HCT116 (cell line): Measurements from ENCODE around the gene FBXL14. TPM values are rescaled to one million over a fixed set of nuclear protein-coding genes. Genes with fewer than 3 reads are reported as not detected.

ENCODE experiments used
- ATAC-seq: fragments of 200-7000 bp; cut with Tn5 transposase; 2 replicates; pipeline ENCODE4 v1.9.1; 2020; ENCODE audit warnings: mild to moderate bottlenecking, moderate library complexity
- BruUV-seq: library from RNA; stranded (reverse); fragments of 400-500 nt; replicated peaks from 2 replicates; lab custom pipeline; 2021; lab: Mats Ljungman, UMichigan
- CTCF ChIA-PET: fragments of 300-600 bp; sonication (Branson Sonifier 250); formaldehyde crosslinking; loops from one replicate; lab custom pipeline; 2021; ENCODE audit warnings: antibody characterized with exemption; lab: Charles Lee
- POLR2A ChIA-PET: fragments of 300-600, 350-600 bp; sonication (Branson Sonifier 250); formaldehyde crosslinking; loops from one replicate; lab custom pipeline; 2021; ENCODE audit warnings: antibody characterized with exemption; lab: Charles Lee
- RAD21 ChIA-PET, 2 experiments: fragments of 300-600 bp; sonication (Branson Sonifier 250); formaldehyde crosslinking; loops; one replicate each; lab custom pipeline; 2023; ENCODE audit warnings: low total read pairs in 2 of 2; ENCODE audit not compliant: uncharacterized antibody in 2 of 2, unreplicated experiment in 2 of 2, low non-redundant PET in 1 of 2; lab: Charles Lee
- DNase-seq: peaks from one replicate; pipeline ENCODE4 v3.0.0-alpha.2; 2010; ENCODE audit warnings: low read depth, low spot score
- H2AFZ ChIP-seq: fragments of 200-600 bp; shearing (Covaris generic), sonication (generic); 2 replicates; pipeline ENCODE4 v1.6.1; 2017; ENCODE audit warnings: low read depth, mixed run types, mixed read lengths, antibody characterized with exemption, low read length; ENCODE audit not compliant: poor library complexity, severe bottlenecking
- H3K27ac ChIP-seq: 2 replicates; pipeline ENCODE4 v1.5.1; 2012; ENCODE audit warnings: low read depth, low read length
- H3K27me3 ChIP-seq: fragments of 200-600 bp; sonication (generic); 2 replicates; pipeline ENCODE4 v1.6.1; 2016; ENCODE audit warnings: mixed run types, low read length, mixed read lengths; ENCODE audit not compliant: insufficient read depth
- H3K36me3 ChIP-seq, 2 experiments: fragments of 200-500 bp in 1 of 2; fragments of 200-600 bp in 1 of 2; sonication (Bioruptor generic) in 1 of 2; sonication (generic) in 1 of 2; 2 replicates each; pipeline versions ENCODE4 v1.5.1 to v1.6.1; 2014 to 2016; ENCODE audit warnings: low read length in 2 of 2, inconsistent platforms in 1 of 2, mixed read lengths in 1 of 2, mixed run types in 1 of 2; ENCODE audit not compliant: insufficient read depth in 2 of 2, control insufficient read depth in 1 of 2
- H3K4me1 ChIP-seq, 2 experiments: fragments of 200-600 bp in 1 of 2; sonication (generic) in 1 of 2; 2 replicates each; pipeline versions ENCODE4 v1.5.1 to v1.6.1; 2012 to 2017; ENCODE audit warnings: low read length in 2 of 2, inconsistent platforms in 1 of 2, mild to moderate bottlenecking in 1 of 2, mixed read lengths in 1 of 2, mixed run types in 1 of 2, moderate library complexity in 1 of 2; ENCODE audit not compliant: insufficient read depth in 2 of 2, control insufficient read depth in 1 of 2
- H3K4me2 ChIP-seq: fragments of 200-600 bp; sonication (generic); 2 replicates; pipeline ENCODE4 v1.6.1; 2017; ENCODE audit warnings: mixed run types, low read length, mixed read lengths
- H3K4me3 ChIP-seq, 2 experiments: fragments of 200-600 bp in 1 of 2; sonication (generic) in 1 of 2; replicated peaks in 1 of 2; 2 replicates each; pipeline ENCODE4 v1.5.1; 2011 to 2016; ENCODE audit warnings: low read length in 2 of 2, control low read depth in 1 of 2, low read depth in 1 of 2, mild to moderate bottlenecking in 1 of 2, mixed read lengths in 1 of 2, mixed run types in 1 of 2
- H3K79me2 ChIP-seq: fragments of 200-600 bp; sonication (generic); 2 replicates; pipeline ENCODE4 v1.6.1; 2017; ENCODE audit warnings: mild to moderate bottlenecking, mixed run types, low read length, moderate library complexity, mixed read lengths; ENCODE audit not compliant: insufficient read depth
- H3K9ac ChIP-seq: fragments of 200-600 bp; sonication (generic); 2 replicates; pipeline ENCODE4 v1.6.1; 2016; ENCODE audit warnings: low read length, mixed read lengths
- H3K9me2 ChIP-seq: fragments of 200-600 bp; sonication (generic), shearing (Covaris generic); 2 replicates; pipeline ENCODE4 v1.6.1; 2017; ENCODE audit warnings: mixed run types, mild to moderate bottlenecking, moderate library complexity; ENCODE audit not compliant: insufficient read depth
- H3K9me3 ChIP-seq, 2 experiments: fragments of 200-500 bp in 1 of 2; fragments of 200-600 bp in 1 of 2; sonication (Bioruptor generic) in 1 of 2; sonication (generic) in 1 of 2; 2 replicates each; pipeline ENCODE4 v1.6.1; 2014 to 2017; ENCODE audit warnings: low read length in 2 of 2, mixed read lengths in 2 of 2, inconsistent platforms in 1 of 2, low read depth in 1 of 2, mild to moderate bottlenecking in 1 of 2, mixed run types in 1 of 2, moderate library complexity in 1 of 2; ENCODE audit not compliant: control insufficient read depth in 1 of 2, insufficient read depth in 1 of 2
- H4K20me1 ChIP-seq: fragments of 200-600 bp; sonication (generic), shearing (Covaris generic); 2 replicates; pipeline ENCODE4 v1.6.1; 2017; ENCODE audit warnings: mixed run types, mild to moderate bottlenecking, moderate library complexity; ENCODE audit not compliant: insufficient read depth
- CBX3 ChIP-seq: IDR thresholded peaks from 2 replicates; pipeline ENCODE4 v1.6.1; 2012; ENCODE audit warnings: low read depth
- CEBPB ChIP-seq: IDR thresholded peaks from 2 replicates; pipeline ENCODE4 v1.6.1; 2012; ENCODE audit warnings: low read depth
- EGR1 ChIP-seq: IDR thresholded peaks from 2 replicates; pipeline ENCODE4 v1.6.1; 2012; ENCODE audit warnings: low read depth
- ELF1 ChIP-seq: IDR thresholded peaks from 2 replicates; pipeline ENCODE4 v1.6.1; 2012; ENCODE audit warnings: low read depth, borderline replicate concordance
- EZH2 ChIP-seq: fragments of 200-600 bp; sonication (generic); IDR thresholded peaks from 2 replicates; pipeline ENCODE4 v1.6.1; 2017; ENCODE audit warnings: antibody characterized with exemption, mixed run types
- EZH2phosphoT487 ChIP-seq: fragments of 200-600 bp; IDR thresholded peaks from 2 replicates; pipeline ENCODE4 v1.6.1; 2018; ENCODE audit warnings: antibody characterized with exemption, borderline replicate concordance
- JUND ChIP-seq: IDR thresholded peaks from 2 replicates; pipeline ENCODE4 v1.6.1; 2012
- POLR2AphosphoS5 ChIP-seq: IDR thresholded peaks from 2 replicates; pipeline ENCODE4 v1.6.1; 2011; ENCODE audit warnings: mild to moderate bottlenecking, low read depth, low read length, moderate library complexity
- RAD21 ChIP-seq: IDR thresholded peaks from 2 replicates; pipeline ENCODE4 v1.6.1; 2012; ENCODE audit warnings: low read depth, mild to moderate bottlenecking
- SIN3A ChIP-seq: IDR thresholded peaks from 2 replicates; pipeline ENCODE4 v1.6.1; 2012; ENCODE audit warnings: low read depth
- SP1 ChIP-seq: IDR thresholded peaks from 2 replicates; pipeline ENCODE4 v1.6.1; 2012; ENCODE audit warnings: low read depth
- TCF7L2 ChIP-seq: IDR thresholded peaks from 2 replicates; pipeline ENCODE4 v1.7.0; 2011; ENCODE audit warnings: borderline replicate concordance, inconsistent platforms; ENCODE audit not compliant: insufficient read depth, insufficient read length; ENCODE audit errors: extremely low read depth
- ZFX ChIP-seq: fragments of 450-650 bp; IDR thresholded peaks from 2 replicates; pipeline ENCODE4 v1.6.1; 2017
- ZNF274 ChIP-seq: fragments of 200-500 bp; sonication (Bioruptor generic); IDR thresholded peaks from 2 replicates; pipeline ENCODE4 v1.6.1; 2014; ENCODE audit warnings: mild to moderate bottlenecking, low read depth, low read length, inconsistent platforms
- intact Hi-C: fragments of 100-400 bp; cut with micrococcal nuclease; formaldehyde crosslinking; loops from 2 replicates; pipeline ENCODE4 v1.10.0; 2022
- total RNA-seq: library from RNA; stranded (reverse); gene quantifications from one replicate; pipeline ENCODE4 v1.2.1, GENCODE V29; 2021; ENCODE audit not compliant: unreplicated experiment
- TF ChIP-seq, protein P1 (sequence below): IDR thresholded peaks from 2 replicates; pipeline ENCODE4 v1.6.1; 2012
- TF ChIP-seq, protein P2 (sequence below), 3 experiments: fragments of 200-600 bp in 1 of 3; sonication (generic) in 1 of 3; IDR thresholded peaks in 2 of 3; conservative IDR thresholded peaks in 1 of 3; 2 replicates each; pipeline ENCODE4 v1.5.1; 2012 to 2017; ENCODE audit warnings: low read depth in 2 of 3, low read length in 2 of 3, antibody characterized with exemption in 1 of 3, borderline replicate concordance in 1 of 3, control low read depth in 1 of 3, mild to moderate bottlenecking in 1 of 3, mixed read lengths in 1 of 3, mixed run types in 1 of 3, moderate library complexity in 1 of 3; ENCODE audit not compliant: insufficient read depth in 1 of 3
- TF ChIP-seq, protein P3 (sequence below): IDR thresholded peaks from 2 replicates; pipeline ENCODE4 v1.6.1; 2011; ENCODE audit warnings: mild to moderate bottlenecking, low read length, moderate library complexity; ENCODE audit not compliant: insufficient replicate concordance; ENCODE audit errors: extremely low read depth
- TF ChIP-seq, protein P4 (sequence below): IDR thresholded peaks from 2 replicates; pipeline ENCODE4 v1.6.1; 2012; ENCODE audit warnings: low read depth
- TF ChIP-seq, protein P5 (sequence below): IDR thresholded peaks from 2 replicates; pipeline ENCODE4 v1.6.1; 2012

The FBXL14 gene
- total RNA-seq, 1 experiment from 2014 or later = 19.0 TPM

DNA sequence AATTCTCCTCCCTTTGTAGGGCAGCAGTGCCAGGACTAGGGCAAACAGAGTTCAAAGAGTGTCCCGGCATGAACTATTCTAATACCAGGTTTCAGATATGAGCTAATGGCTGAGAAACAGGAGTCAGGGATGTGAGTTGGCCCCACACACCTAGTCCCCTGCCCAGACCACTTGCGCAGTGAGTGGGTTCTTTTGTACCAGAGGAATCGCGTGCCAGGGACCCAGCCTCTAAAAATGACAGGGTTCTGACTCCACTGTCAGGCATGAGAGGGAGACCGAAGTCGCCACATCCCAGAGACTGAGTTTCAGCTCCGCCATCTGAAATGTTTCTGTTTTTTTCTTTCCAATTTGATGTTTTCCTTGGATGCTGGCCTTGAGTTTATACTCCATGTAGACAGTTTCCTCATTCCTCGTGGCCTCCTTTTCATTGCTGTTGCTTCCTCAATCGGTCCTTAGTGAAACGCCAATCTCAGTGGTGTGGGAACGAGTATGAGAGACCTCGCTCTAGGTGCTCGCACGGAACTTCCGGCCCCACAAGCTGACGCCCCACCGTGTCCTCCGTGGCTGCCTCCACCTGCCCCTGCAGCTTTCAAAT, 31.5 kb downstream of the FBXL14 start:
- Histone ChIP-seq H3K27ac (no peak overlapping the region), H3K27me3 (peaks cover 5% of the 10 kb centered on the region; the same call in 1 of the 2 replicates), H3K9ac (no peak overlapping the region), H2AFZ (no peak overlapping the region), H4K20me1 (no peaks in the 10 kb centered on the region), H3K9me2 (no peaks in the 10 kb centered on the region), H3K79me2 (no peaks in the 10 kb centered on the region), H3K4me3 (no peak overlapping the region), H3K36me3 (no peaks in the 10 kb centered on the region), H3K4me2 (no peak overlapping the region), H3K9me3 (no peaks in the 10 kb centered on the region), H3K4me1 (no peaks in the 10 kb centered on the region)
- no TSS peak for BruUV-seq
- ATAC-seq (no peak), DNase-seq (no peak)
- TF ChIP-seq EGR1 = no peak
- TF ChIP-seq RAD21 = no peak
- TF ChIP-seq ELF1 = no peak
- no peak for TF ChIP-seq JUND
- TF ChIP-seq, protein P1, sequence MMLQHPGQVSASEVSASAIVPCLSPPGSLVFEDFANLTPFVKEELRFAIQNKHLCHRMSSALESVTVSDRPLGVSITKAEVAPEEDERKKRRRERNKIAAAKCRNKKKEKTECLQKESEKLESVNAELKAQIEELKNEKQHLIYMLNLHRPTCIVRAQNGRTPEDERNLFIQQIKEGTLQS = no peak
- TF ChIP-seq SIN3A = no peak
- no peak for TF ChIP-seq ZNF274
- TF ChIP-seq, protein P2, sequence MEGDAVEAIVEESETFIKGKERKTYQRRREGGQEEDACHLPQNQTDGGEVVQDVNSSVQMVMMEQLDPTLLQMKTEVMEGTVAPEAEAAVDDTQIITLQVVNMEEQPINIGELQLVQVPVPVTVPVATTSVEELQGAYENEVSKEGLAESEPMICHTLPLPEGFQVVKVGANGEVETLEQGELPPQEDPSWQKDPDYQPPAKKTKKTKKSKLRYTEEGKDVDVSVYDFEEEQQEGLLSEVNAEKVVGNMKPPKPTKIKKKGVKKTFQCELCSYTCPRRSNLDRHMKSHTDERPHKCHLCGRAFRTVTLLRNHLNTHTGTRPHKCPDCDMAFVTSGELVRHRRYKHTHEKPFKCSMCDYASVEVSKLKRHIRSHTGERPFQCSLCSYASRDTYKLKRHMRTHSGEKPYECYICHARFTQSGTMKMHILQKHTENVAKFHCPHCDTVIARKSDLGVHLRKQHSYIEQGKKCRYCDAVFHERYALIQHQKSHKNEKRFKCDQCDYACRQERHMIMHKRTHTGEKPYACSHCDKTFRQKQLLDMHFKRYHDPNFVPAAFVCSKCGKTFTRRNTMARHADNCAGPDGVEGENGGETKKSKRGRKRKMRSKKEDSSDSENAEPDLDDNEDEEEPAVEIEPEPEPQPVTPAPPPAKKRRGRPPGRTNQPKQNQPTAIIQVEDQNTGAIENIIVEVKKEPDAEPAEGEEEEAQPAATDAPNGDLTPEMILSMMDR (IDR thresholded peaks at IDR 0.05 in 2 of 3, conservative IDR thresholded peaks at IDR 0.05 in 1 of 3; ENCODE audit: borderline replicate concordance in 1 of 3, insufficient read depth in 1 of 3, low read depth in 2 of 3, low read length in 2 of 3) = no peak
- TF ChIP-seq EZH2phosphoT487 = no peak
- TF ChIP-seq SP1 = no peak
- TF ChIP-seq, protein P3, sequence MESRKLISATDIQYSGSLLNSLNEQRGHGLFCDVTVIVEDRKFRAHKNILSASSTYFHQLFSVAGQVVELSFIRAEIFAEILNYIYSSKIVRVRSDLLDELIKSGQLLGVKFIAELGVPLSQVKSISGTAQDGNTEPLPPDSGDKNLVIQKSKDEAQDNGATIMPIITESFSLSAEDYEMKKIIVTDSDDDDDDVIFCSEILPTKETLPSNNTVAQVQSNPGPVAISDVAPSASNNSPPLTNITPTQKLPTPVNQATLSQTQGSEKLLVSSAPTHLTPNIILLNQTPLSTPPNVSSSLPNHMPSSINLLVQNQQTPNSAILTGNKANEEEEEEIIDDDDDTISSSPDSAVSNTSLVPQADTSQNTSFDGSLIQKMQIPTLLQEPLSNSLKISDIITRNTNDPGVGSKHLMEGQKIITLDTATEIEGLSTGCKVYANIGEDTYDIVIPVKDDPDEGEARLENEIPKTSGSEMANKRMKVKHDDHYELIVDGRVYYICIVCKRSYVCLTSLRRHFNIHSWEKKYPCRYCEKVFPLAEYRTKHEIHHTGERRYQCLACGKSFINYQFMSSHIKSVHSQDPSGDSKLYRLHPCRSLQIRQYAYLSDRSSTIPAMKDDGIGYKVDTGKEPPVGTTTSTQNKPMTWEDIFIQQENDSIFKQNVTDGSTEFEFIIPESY = no peak
- TF ChIP-seq TCF7L2 = no peak
- TF ChIP-seq EZH2 = no peak
- TF ChIP-seq POLR2AphosphoS5 = no peak
- TF ChIP-seq CBX3 = no peak
- TF ChIP-seq, protein P4, sequence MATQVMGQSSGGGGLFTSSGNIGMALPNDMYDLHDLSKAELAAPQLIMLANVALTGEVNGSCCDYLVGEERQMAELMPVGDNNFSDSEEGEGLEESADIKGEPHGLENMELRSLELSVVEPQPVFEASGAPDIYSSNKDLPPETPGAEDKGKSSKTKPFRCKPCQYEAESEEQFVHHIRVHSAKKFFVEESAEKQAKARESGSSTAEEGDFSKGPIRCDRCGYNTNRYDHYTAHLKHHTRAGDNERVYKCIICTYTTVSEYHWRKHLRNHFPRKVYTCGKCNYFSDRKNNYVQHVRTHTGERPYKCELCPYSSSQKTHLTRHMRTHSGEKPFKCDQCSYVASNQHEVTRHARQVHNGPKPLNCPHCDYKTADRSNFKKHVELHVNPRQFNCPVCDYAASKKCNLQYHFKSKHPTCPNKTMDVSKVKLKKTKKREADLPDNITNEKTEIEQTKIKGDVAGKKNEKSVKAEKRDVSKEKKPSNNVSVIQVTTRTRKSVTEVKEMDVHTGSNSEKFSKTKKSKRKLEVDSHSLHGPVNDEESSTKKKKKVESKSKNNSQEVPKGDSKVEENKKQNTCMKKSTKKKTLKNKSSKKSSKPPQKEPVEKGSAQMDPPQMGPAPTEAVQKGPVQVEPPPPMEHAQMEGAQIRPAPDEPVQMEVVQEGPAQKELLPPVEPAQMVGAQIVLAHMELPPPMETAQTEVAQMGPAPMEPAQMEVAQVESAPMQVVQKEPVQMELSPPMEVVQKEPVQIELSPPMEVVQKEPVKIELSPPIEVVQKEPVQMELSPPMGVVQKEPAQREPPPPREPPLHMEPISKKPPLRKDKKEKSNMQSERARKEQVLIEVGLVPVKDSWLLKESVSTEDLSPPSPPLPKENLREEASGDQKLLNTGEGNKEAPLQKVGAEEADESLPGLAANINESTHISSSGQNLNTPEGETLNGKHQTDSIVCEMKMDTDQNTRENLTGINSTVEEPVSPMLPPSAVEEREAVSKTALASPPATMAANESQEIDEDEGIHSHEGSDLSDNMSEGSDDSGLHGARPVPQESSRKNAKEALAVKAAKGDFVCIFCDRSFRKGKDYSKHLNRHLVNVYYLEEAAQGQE = no peak
- TF ChIP-seq, protein P5, sequence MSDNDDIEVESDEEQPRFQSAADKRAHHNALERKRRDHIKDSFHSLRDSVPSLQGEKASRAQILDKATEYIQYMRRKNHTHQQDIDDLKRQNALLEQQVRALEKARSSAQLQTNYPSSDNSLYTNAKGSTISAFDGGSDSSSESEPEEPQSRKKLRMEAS = no peak
- no peak for TF ChIP-seq CEBPB
- TF ChIP-seq ZFX = no peak
- POLR2A ChIA-PET = no interaction called here
- CTCF ChIA-PET = interaction anchor here (1.3 kb wide), 1 partner anchor 445 kb away, joined by 4 read pairs; no protein-coding TSS in a partner anchor
- intact Hi-C loops = no loop called here
- RAD21 ChIA-PET = no interaction called here
